Measurements from ENCODE around the gene ELK3. TPM values are rescaled to one million over a fixed set of nuclear protein-coding genes. Genes with fewer than 3 reads are reported as not detected.

ELK3 gene
- polyA plus RNA-seq (ENCODE audit: insufficient read length in 3 of 3) = 10 to 100 TPM; 56.1 to 58.9 (median 56.3) TPM

DNA sequence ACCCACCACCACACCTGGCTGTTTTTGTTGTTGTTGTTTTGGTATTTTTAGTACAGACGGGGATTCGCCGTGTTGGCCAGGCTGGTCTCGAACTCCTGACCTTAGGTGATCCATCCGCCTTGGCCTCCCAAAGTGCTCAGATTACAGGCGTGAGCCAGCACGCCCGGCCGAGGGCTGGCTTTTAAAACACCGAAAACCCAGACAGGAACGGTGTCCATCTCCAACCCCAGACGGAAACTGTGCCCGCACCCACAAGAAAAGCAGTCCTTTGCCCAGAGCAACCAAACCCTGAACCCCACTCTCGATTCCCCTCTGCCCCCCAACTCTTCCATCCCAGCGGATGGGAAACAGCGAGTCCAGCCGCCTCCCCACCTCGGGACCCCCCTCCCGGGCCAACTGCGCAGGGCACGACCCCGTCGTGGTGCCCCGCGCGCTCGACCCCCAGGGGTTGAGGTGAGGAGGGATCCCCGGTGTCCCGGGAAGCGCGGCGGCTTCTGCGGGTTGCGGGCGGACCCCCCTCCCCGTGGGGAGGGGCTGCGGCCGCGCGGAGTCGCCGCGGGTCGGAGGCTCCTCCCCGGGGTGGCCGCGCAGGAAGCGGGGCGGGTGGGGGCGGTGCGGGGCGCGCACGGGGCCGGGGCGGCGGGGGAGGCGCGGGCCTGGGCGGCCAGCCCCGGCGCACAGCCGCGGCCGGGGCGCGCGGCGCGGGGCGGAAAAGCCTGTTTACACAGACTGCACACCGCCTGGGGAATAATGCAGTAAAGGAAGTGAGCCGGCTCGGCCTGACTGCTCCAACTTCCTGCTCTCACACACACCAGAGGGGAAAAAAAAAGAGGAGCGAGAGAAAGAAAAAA is at the start of gene ELK3:
Gene ELK3 (plus strand): TSS at position 651 of the 851 bp plus-strand sequence.
- no peak for DNase-seq (ENCODE audit: low read depth in 3 of 3, low spot score in 2 of 3)

DNA sequence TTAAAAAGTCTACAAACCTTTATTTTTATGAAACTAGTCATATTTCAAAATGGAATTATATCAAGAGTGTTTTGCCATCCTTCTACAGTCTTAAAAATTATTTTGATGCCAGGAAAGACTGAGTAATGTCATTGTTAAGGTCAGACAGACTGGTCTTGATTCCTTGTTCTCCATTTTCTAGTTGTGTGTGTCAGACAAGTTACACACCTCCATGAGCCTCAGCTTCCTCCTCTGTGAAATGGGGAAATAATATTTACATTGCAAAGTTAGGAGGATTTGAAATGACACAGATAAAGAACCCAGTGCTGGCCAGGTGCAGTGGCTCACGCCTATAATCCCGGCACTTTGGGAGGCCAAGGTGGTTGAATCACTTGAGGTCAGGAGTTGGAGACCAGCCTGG is 47.4 kb upstream of the ELK3 start:
- no peak for DNase-seq (ENCODE audit: low read depth in 3 of 3, low spot score in 2 of 3)

DNA sequence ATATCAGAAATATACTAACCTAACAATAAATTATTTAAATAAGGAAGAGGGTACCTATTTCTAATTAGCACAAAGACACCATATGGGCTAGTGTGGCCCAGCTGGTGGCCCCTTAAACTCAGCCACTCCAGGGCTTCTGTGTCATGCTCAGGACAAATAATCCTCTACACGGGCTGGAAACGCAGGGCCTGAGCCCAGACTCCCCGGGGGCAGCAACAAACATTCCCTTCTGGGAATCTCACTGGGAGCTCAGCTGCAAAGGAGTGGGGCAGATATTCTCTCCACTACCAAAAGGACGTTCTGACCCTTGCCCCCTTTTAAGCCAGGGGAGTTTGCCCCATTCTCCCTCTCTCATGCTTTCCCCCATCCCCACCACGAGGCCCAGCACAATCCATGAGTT is 43.7 kb upstream of the ELK3 start:
- no peak for DNase-seq (ENCODE audit: low read depth in 3 of 3, low spot score in 2 of 3)

DNA sequence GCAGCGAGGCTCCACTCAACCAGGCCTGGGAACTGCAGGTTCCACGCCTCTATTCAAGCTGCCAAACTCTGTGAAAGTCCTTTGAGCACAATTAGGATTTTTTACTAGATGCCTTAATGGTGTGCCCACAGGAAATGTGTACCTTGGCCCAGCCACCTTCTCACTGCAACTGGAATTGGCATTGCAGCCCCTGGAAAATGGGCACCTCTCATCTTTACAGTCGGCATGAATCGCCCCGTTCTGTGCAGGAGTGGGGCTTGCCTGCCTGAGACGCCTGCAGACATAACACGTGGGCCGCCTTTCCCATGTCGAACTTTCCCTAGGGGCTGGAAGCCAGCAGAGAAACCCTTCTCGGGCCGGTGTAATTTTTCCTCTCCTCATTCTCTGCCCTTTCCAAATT is 42.0 kb upstream of the ELK3 start:
- no peak for DNase-seq (ENCODE audit: low read depth in 3 of 3, low spot score in 2 of 3)

DNA sequence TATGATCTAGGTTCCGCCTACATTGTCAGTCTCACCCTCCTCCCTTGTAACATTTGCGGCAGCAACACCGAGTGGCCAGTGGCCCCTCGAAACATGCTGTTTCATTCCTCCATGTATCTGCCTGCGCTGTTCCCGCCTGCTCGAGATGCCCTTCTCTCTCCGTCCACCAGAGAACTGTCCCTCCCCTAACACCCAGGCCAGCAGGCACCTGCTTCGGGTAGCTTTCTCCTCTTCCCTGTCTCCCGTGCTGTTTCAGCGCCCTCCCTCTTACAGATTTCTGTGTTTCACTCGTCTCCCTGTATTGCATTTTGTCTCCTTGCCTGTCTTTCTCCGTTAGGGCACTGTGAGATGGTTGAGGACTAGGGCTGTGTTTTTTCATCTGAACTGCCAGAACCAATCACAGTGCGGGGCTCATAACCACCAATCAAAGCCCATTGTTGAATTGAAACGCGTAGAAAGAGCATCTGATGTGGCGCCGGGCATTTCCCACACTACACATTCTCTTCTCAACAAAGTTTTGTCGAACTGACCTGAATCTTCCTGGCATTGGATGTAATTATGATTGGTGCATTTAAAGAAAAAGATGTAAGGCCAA is 40.9 kb upstream of the ELK3 start:
- DNase-seq (ENCODE audit: low read depth in 3 of 3, low spot score in 2 of 3) = no peak

DNA sequence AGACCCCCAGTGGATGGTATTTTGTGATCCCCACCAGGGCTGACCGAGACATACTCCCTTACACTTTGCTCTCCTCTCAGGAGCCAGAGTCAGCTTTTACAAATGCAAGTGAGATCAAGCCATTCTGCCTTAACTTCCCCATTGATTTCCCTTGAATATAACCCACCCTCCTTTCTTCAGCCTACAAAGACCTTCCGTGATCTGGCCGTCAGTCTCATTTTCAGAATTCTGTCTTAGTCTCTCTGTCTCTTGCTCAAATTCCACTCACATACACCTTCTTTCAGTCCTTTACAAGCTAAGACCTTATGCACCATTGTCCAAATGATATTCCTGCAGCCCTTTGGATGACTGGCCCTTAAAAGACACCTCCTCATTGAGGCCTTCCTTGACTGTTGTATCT is 39.0 kb upstream of the ELK3 start:
- DNase-seq (ENCODE audit: low read depth in 3 of 3, low spot score in 2 of 3) = no peak

DNA sequence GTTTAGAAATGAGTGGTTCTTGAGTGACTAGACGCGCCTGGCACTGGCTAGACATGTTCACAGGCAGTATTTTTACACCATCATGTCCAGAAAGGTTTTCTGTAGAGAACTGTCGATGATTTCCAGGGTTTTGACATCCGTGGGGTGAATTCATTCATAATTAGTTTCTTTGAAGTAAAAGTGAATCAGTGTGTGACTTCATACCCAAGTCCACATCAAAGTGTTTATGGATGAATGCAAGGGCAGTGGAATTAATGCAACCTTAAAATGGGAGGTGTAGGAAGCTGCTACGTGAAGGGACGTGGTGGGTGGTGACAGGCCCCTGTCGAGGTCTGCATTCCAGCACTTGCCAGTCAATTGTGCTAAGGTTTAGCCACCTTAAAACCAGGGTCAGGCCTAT is 38.4 kb upstream of the ELK3 start:
- no peak for DNase-seq (ENCODE audit: low read depth in 3 of 3, low spot score in 2 of 3)

DNA sequence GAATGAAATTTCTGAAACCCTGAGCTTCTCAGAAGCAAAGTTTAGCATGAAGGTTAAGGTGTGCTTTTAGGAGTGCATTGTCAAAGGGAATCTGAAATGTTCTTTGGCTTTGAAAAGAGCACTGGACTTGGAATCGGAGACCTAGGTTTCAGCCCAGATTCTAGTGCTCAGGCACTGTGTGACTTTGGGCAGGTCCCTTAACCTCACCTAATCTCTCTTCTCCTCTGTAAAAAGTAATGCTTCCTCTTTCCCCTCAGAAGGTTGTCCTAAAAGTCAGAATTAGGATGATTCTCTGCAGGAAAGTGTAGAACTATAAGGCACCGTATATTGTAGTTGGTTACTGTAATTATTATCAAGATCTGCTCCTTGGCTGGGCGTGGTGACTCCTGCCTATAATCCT is 38.0 kb upstream of the ELK3 start:
- no peak for DNase-seq (ENCODE audit: low read depth in 3 of 3, low spot score in 2 of 3)

DNA sequence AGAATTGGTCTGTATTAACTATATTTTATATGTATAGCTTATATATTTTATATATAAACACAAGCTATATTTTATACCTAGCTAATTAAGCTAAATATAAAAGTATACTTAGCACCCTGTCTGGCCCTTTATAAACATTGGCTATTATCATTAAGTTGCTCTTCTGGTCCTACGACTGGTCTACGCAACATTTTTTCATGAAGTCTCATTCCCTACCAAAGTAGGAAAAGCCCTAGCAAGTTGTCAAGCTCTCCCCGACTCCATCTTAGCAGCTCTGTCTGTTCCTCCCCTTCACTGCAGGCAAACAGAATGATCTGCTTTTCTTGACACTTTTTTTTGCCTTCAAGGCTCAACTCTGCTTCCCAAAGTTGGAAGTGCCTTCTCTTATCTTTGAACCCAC is 36.7 kb upstream of the ELK3 start:
- DNase-seq (ENCODE audit: low read depth in 3 of 3, low spot score in 2 of 3) = no peak

DNA sequence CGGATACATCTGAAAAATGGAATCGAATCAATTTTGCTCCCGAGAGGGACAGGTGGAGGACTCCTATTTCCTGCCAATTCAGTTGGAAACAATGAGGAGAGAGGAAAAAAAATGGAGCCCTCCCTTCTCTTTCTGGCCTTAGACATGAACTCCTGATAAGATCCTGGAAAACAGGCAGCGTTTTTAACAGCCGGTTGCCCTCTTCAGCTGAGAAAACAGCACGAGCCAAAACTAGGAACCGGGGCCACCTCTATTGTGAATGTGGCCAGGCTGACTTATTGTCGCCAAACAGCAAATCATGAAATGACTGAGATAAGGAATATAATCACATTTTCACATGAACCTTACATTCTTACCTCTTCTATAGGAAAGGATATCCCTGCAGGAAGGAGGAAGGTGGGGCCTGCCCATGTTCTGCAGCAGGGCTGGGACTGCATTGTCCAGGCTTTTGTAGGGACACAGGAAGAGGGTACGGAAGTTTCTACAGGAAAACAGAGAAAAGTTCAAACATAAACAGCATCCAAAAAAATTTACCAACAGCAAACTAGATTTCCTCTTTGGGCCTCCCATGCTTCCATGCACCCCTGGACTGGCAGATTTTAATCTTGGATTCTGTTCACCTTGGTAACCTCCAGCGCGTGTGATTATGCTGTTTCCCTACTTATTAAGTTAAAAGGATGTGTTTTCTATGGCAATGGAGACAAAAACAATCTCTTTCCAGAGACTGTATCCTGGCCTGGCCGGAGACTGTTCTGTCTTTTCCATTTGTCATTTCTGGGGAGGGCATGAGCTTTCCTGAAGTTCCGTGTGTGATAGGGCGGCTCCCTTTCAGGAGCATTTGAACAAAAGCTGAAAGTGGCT is 29.0 kb upstream of the ELK3 start:
- no peak for DNase-seq (ENCODE audit: low read depth in 3 of 3, low spot score in 2 of 3)

DNA sequence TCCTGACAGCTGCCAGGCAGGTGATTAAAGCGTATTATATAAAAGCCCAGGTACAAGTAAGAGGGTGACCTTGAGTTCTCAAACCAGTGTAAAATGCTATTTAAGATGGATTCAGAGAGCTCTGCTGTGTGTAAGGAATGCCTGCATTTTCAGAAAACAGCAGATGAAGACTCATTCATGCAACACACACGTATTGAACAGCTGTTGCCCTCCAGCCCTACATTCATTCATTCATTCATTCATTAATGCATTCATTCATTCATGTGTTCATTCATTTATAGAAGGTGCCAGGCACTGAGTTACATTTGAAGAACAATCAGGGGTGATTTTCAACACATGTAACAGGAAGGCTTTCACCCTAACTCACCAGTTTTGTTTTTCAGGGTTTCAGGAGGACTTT is 27.4 kb upstream of the ELK3 start:
- no peak for DNase-seq (ENCODE audit: low read depth in 3 of 3, low spot score in 2 of 3)

DNA sequence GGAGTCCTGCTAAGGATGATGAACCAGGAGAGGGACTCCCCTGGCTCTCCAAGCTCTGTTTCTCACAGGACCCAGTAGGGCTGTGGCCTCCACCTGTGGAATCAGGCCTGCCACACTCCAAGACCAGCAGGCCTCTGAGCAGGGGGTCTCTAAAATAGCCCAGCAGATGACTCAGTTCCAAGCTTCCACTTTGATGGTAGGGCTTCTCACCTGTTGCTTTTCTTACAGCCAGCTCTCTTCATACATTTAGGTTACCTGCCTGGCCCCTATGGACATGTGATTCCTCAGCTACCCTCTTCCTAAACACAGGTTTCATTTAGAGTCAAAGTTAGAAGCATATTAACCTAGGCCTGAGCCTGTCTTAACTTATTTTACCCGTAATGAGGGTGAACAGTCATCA is 26.7 kb upstream of the ELK3 start:
- DNase-seq (ENCODE audit: low read depth in 3 of 3, low spot score in 2 of 3) = no peak

DNA sequence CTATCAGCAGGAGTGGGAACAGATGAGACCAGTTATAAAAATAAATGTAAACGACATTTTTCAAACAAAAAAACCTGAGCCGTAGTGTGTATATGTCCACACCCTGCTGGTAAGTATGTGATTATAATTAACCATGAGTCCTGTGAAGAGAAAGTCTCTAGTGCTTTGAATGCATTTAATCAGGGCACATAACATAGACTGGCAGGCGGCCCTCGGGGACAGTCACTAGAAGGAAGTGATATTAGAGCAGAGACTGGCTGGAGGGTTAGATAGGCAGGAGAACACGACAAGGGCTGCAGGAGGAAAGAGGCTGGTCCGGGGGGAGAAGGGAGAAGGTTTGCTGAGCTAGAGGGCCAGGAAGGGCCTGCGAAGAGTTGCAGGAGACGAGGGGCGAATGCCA is 23.8 kb upstream of the ELK3 start:
- no peak for DNase-seq (ENCODE audit: low read depth in 3 of 3, low spot score in 2 of 3)

DNA sequence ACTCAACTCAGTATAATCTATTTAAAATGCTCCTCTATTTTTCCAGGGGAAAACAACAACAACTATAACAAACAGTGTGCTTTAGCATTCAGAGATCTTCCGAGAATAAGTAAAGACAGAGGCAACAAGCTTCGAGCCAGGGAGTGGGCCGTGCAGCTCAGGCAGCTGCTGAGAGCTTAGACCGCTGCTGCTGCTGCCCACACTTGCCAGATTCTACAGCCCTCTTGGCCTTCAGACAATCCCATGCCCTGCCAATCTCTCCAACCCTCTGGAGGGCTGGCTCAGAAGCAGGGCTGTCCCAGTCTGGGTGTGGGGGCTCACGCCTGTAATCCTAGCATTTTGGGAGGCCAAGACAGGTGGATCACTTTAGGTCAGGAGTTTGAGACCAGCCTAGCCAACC is 23.4 kb upstream of the ELK3 start:
- DNase-seq (ENCODE audit: low read depth in 3 of 3, low spot score in 2 of 3) = no peak

DNA sequence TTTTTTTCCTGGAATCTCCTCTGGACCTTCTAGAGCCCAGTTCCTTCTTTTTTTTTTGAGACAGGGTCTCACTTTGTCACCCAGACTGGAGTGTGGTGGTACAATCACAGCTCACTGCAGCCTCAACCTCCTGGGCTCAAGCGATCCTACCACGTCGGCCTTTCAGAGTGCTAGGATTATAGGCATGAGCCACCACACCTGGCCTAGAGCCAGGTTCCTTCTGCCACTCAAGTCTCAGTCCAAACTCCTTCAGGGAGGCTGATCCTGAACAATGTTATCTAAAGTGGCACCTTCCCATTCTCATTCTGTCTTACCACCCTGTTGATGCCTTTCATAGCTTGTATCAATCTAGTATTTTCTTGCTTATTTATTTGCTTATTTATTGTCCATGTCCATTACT is 22.3 kb upstream of the ELK3 start:
- no peak for DNase-seq (ENCODE audit: low read depth in 3 of 3, low spot score in 2 of 3)

DNA sequence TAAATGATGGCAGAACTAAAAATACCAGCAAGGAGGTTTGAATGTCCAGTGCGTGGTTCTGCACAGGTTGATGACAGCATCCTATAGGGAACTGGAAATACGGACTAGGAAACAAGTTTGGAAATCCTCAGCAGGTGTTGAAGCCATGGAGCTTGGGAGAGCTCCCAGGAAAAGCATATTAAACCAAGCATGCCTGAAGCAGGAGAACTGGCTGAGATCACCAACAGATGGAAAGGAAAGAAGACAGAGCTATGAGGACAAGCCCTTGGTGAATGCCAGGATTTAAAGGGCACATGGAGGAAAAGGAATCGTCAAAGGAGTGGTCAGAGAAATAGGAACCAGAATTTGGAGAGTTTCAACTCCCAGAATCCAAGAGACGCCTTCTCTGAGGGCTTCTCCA is 21.2 kb upstream of the ELK3 start:
- DNase-seq (ENCODE audit: low read depth in 3 of 3, low spot score in 2 of 3) = no peak

DNA sequence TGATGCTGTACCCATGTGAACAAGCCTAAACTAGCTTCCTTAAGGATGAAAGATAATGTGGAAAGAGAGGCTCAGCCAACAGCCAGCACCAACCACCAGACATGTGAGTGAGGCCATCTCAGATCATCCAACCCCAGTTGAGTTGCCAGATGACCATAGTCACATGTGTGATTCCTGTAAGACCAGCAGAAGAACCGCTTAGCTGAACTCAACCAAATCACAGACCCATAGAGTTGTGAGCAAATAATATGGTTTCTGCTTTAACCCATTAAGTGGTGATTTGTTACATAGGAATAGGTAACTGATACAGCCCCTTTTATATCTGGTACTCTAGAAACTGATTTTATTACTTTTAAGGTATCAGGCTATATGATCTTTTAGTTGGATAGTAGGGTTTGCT is 17.6 kb upstream of the ELK3 start:
- no peak for DNase-seq (ENCODE audit: low read depth in 3 of 3, low spot score in 2 of 3)

DNA sequence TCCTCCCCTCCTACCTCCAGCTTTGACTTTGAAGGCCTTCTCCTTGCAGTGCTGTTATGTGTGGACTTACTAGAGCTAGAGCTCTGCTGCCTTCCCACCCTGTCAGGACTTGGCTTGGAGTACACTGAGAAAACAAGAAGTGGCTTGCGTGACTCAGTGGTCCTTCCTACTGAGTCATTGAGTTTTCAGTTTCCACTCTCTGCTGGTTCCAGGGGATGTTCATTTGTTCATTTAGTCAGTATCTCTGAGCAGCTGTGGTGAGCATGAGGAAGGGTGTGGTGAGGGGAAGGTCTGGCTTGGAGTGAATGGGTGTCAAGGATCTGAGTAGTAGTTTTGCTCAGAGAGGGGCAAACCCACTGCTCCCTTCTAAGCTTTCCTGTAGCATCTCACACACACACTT is 17.2 kb upstream of the ELK3 start:
- no peak for DNase-seq (ENCODE audit: low read depth in 3 of 3, low spot score in 2 of 3)

DNA sequence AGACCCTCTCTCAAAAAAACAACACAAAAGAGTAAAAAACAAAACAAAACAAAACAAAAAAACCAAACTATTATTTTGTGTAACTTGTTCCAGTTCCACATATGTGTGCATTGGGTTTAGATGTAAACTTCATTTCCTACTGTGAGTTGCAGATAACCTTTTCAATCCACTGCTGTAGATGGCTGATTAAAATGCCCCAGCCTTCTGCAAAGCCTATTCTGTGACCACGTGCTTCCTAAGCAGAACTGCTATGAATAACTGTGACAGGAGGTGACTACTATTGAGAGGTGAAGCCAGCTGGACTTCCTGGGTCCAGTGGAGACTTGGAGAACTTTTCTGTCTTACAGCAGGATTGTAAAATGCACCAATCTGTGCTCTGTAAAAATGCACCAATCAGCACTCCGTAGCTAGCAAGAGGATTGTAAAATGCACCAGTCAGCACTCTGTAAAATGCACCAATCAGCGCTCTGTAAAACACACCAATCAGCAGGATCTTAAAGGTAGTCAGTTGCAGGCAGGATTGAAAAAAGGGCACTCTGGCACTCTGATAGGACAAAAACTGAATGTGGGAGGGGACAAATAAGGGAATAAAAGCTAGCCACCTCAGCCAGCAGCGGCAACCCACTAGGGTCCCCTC is 10.3 kb upstream of the ELK3 start:
- no peak for DNase-seq (ENCODE audit: low read depth in 3 of 3, low spot score in 2 of 3)

DNA sequence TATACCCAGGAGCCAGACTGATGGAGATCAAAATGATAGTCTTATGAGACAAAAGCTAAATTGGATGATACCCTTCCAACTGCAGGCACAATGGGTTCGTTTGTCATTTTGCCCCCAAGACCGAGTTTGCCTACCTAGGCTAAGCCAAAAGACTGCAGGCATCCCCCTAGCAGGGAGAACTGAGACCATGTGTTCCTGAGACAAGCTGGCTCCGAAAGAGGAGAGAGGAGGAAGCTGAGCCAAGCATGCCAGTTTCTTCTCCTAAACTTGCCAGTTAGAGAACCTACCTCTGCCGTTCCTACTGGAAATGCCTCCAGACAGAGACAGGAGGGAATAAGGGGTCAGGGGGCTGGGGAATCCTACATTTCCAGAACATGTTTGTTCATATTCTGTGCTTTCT is 8.3 kb upstream of the ELK3 start:
- DNase-seq (ENCODE audit: low read depth in 3 of 3, low spot score in 2 of 3) = no peak
